Measurements from ENCODE around the gene EIF1AY.

- no peak for TF ChIP-seq CTCF (conservative IDR thresholded peaks at IDR 0.05; ENCODE audit: low read length)
- no peak for TF ChIP-seq EZH2phosphoT487 (IDR thresholded peaks at IDR 0.05; ENCODE audit: borderline replicate concordance)
Measured at GRCh38 chrY:20586161-20586560, 10.6 kb downstream of the EIF1AY start.
